ENCODE measurements around the gene UTF1.

The UTF1 gene

GRCh38 chr10:133278577-133279265 is 48.7 kb downstream of the UTF1 start:
- no peak for DNase-seq (ENCODE audit: low read depth in 2 of 2)

GRCh38 chr10:133279326-133280226 is 49.6 kb downstream of the UTF1 start:
- no peak for DNase-seq (ENCODE audit: low read depth in 2 of 2)

- DNase-seq (ENCODE audit: low read depth in 2 of 2) = no peak
Observed at GRCh38 chr10:133280391-133281059, 50.5 kb downstream of the UTF1 start.

GRCh38 chr10:133281084-133281483 is 51.1 kb downstream of the UTF1 start:
- DNase-seq (ENCODE audit: low read depth in 2 of 2) = no peak

All from fibroblast of skin of left biceps (primary cell).